SK-N-SH (cell line): Measurements from ENCODE around the gene IQSEC1. TPM values are rescaled to one million over a fixed set of nuclear protein-coding genes. Genes with fewer than 3 reads are reported as not detected.
A peak's percentile ranks its signal among the peaks of the same experiment; 100 is the strongest.

ENCODE experiments used
- CTCF ChIA-PET: fragments of 300-600, 350-600 bp; formaldehyde crosslinking; extraction: SDS; loops from one replicate; lab custom pipeline; 2021; lab: Yijun Ruan, JAX
- POLR2A ChIA-PET: fragments of 350-600 bp; sonication (Branson Sonifier 250); formaldehyde crosslinking; extraction: SDS; loops from one replicate; lab custom pipeline; 2020; ENCODE audit warnings: antibody characterized with exemption, inconsistent platforms; lab: Yijun Ruan, JAX
- DNase-seq: peaks from one replicate; pipeline ENCODE4 v3.0.0; 2012
- H2AFZ ChIP-seq: fragments of 200-600 bp; sonication (generic); 2 replicates; pipeline ENCODE4 v1.8.1; 2016; ENCODE audit warnings: antibody characterized with exemption, mild to moderate bottlenecking, low read depth
- H3F3A ChIP-seq: fragments of 200-600 bp; sonication (generic); replicated peaks from 2 replicates; pipeline ENCODE3; 2016; ENCODE audit warnings: antibody characterized with exemption, mild to moderate bottlenecking; ENCODE audit not compliant: insufficient read depth
- H3K27ac ChIP-seq, 2 experiments: fragments of 200-500 bp in 1 of 2; fragments of 200-600 bp in 1 of 2; sonication (Bioruptor generic) in 1 of 2; sonication (generic), shearing (Covaris generic) in 1 of 2; 2 replicates each; pipeline versions ENCODE4 v1.5.1 to v1.6.1; 2014 to 2016; ENCODE audit warnings: low read depth in 2 of 2, inconsistent platforms in 1 of 2, low read length in 1 of 2, mild to moderate bottlenecking in 1 of 2, mixed read lengths in 1 of 2
- H3K27me3 ChIP-seq: fragments of 200-600 bp; sonication (generic), shearing (Covaris generic); 2 replicates; pipeline ENCODE4 v1.6.1; 2016; ENCODE audit warnings: mixed run types; ENCODE audit not compliant: insufficient read depth
- H3K36me3 ChIP-seq, 2 experiments: fragments of 200-500 bp in 1 of 2; fragments of 200-600 bp in 1 of 2; sonication (Bioruptor generic) in 1 of 2; sonication (generic) in 1 of 2; replicated peaks in 1 of 2; 2 replicates each; pipeline versions ENCODE3 to v1.5.1; 2014 to 2016; ENCODE audit warnings: low read length in 1 of 2, mild to moderate bottlenecking in 1 of 2; ENCODE audit not compliant: insufficient read depth in 2 of 2, control insufficient read depth in 1 of 2
- H3K4me1 ChIP-seq, 2 experiments: fragments of 200-500 bp in 1 of 2; fragments of 200-600 bp in 1 of 2; sonication (Bioruptor generic) in 1 of 2; sonication (generic), shearing (Covaris generic) in 1 of 2; 2 replicates each; pipeline versions ENCODE4 v1.5.1 to v1.6.1; 2014 to 2016; ENCODE audit warnings: low read depth in 1 of 2, low read length in 1 of 2, mixed run types in 1 of 2; ENCODE audit not compliant: insufficient read depth in 2 of 2, control insufficient read depth in 1 of 2
- H3K4me2 ChIP-seq: fragments of 200-600 bp; sonication (generic), shearing (Covaris generic); 2 replicates; pipeline ENCODE4 v1.6.1; 2017; ENCODE audit warnings: mixed run types
- H3K4me3 ChIP-seq, 2 experiments: fragments of 200-500 bp in 1 of 2; fragments of 200-600 bp in 1 of 2; sonication (Bioruptor generic) in 1 of 2; sonication (generic), shearing (Covaris generic) in 1 of 2; 2 replicates each; pipeline versions ENCODE4 v1.5.1 to v1.8.1; 2014 to 2016; ENCODE audit warnings: low read depth in 2 of 2, inconsistent platforms in 1 of 2, low read length in 1 of 2, mild to moderate bottlenecking in 1 of 2, mixed read lengths in 1 of 2, moderate library complexity in 1 of 2
- H3K79me2 ChIP-seq: fragments of 200-600 bp; sonication (generic); 2 replicates; pipeline ENCODE4 v1.8.1; 2017; ENCODE audit warnings: mild to moderate bottlenecking; ENCODE audit not compliant: insufficient read depth
- H3K9ac ChIP-seq: fragments of 200-600 bp; sonication (generic); 2 replicates; pipeline ENCODE4 v1.6.1; 2017; ENCODE audit warnings: mixed run types
- H3K9me2 ChIP-seq: fragments of 200-600 bp; sonication (generic); 2 replicates; pipeline ENCODE4 v1.6.1; 2017; ENCODE audit warnings: mixed run types
- H3K9me3 ChIP-seq: fragments of 200-600 bp; sonication (generic); 2 replicates; pipeline ENCODE4 v1.6.1; 2017; ENCODE audit warnings: mixed run types, mild to moderate bottlenecking, moderate library complexity
- H4K20me1 ChIP-seq: fragments of 200-600 bp; sonication (generic); 2 replicates; pipeline ENCODE4 v1.6.1; 2017; ENCODE audit warnings: mild to moderate bottlenecking, mixed run types; ENCODE audit not compliant: insufficient read depth
- ELF1 ChIP-seq: IDR thresholded peaks from 2 replicates; pipeline ENCODE4 v1.4.0; 2012
- FOXM1 ChIP-seq: IDR thresholded peaks from 2 replicates; pipeline ENCODE4 v1.4.0; 2012; ENCODE audit warnings: low read depth, mild to moderate bottlenecking
- GATA2 ChIP-seq: sonication (generic); formaldehyde crosslinking; IDR thresholded peaks from 2 replicates; pipeline ENCODE4 v1.5.0; 2020; ENCODE audit warnings: mild to moderate bottlenecking, missing genetic modification reagents
- JUND ChIP-seq: IDR thresholded peaks from 2 replicates; pipeline ENCODE4 v1.4.0; 2012
- MEF2A ChIP-seq: IDR thresholded peaks from 2 replicates; pipeline ENCODE4 v1.4.0; 2012; ENCODE audit warnings: low read depth, borderline replicate concordance
- MXI1 ChIP-seq: IDR thresholded peaks from 2 replicates; pipeline ENCODE4 v1.6.1; 2012; ENCODE audit warnings: mild to moderate bottlenecking, low read depth, low read length, improper control_type of control experiment
- NFIC ChIP-seq: IDR thresholded peaks from 2 replicates; pipeline ENCODE4 v1.4.0; 2012; ENCODE audit warnings: borderline replicate concordance
- RFX5 ChIP-seq: IDR thresholded peaks from 2 replicates; pipeline ENCODE4 v1.6.1; 2012; ENCODE audit warnings: mild to moderate bottlenecking, improper control_type of control experiment, low read length
- SMC3 ChIP-seq: IDR thresholded peaks from 2 replicates; pipeline ENCODE4 v1.6.1; 2012; ENCODE audit warnings: low read depth, low read length, improper control_type of control experiment
- TAF1 ChIP-seq: IDR thresholded peaks from 2 replicates; pipeline ENCODE4 v1.6.1; 2012; ENCODE audit warnings: low read depth, mild to moderate bottlenecking, low read length, moderate library complexity, borderline replicate concordance
- TCF12 ChIP-seq: IDR thresholded peaks from 2 replicates; pipeline ENCODE4 v1.4.0; 2012
- TEAD4 ChIP-seq: IDR thresholded peaks from 2 replicates; pipeline ENCODE4 v1.4.0; 2012; ENCODE audit warnings: mild to moderate bottlenecking, borderline replicate concordance; ENCODE audit not compliant: insufficient read depth
- WGBS: methylation state at CpG from one replicate; pipeline ENCODE4 v1.1.6; 2017; ENCODE audit warnings: low lambda C conversion rate; 5-methylcytosine and 5-hydroxymethylcytosine counted together
- polyA plus RNA-seq, 3 experiments: library from polyadenylated mRNA; depleted of rRNA; stranded (reverse); fragments of >200 nt; gene quantifications; 2 replicates each; pipeline ENCODE4 v1.2.3, GENCODE V29; 2012
- TF ChIP-seq, protein P1 (sequence below): fragments of 150-350 bp; IDR thresholded peaks from 2 replicates; pipeline ENCODE4 v1.6.1; 2016; ENCODE audit warnings: mild to moderate bottlenecking, low read depth, low read length
- TF ChIP-seq, protein P2 (sequence below): IDR thresholded peaks from 2 replicates; pipeline ENCODE4 v1.4.0; 2012; ENCODE audit warnings: low read depth, borderline replicate concordance
- TF ChIP-seq, protein P3 (sequence below): IDR thresholded peaks from 2 replicates; pipeline ENCODE4 v1.4.0; 2012; ENCODE audit warnings: low read depth, borderline replicate concordance
- TF ChIP-seq, protein P4 (sequence below): fragments of 200-600 bp; sonication (generic); IDR thresholded peaks from 2 replicates; pipeline ENCODE4 v1.6.1; 2017; ENCODE audit warnings: antibody characterized with exemption, mild to moderate bottlenecking, moderate library complexity

The IQSEC1 gene
- polyA plus RNA-seq (2012; rRNA removed), result 4.4 and 6.2 TPM in 2 replicates
- 4.2 and 5.9 TPM in 2 replicates for polyA plus RNA-seq (2012; cell fraction: cytosol; rRNA removed)
- 23.8 and 26.1 TPM in 2 replicates for polyA plus RNA-seq (2012; cell fraction: nucleus; rRNA removed)

DNA sequence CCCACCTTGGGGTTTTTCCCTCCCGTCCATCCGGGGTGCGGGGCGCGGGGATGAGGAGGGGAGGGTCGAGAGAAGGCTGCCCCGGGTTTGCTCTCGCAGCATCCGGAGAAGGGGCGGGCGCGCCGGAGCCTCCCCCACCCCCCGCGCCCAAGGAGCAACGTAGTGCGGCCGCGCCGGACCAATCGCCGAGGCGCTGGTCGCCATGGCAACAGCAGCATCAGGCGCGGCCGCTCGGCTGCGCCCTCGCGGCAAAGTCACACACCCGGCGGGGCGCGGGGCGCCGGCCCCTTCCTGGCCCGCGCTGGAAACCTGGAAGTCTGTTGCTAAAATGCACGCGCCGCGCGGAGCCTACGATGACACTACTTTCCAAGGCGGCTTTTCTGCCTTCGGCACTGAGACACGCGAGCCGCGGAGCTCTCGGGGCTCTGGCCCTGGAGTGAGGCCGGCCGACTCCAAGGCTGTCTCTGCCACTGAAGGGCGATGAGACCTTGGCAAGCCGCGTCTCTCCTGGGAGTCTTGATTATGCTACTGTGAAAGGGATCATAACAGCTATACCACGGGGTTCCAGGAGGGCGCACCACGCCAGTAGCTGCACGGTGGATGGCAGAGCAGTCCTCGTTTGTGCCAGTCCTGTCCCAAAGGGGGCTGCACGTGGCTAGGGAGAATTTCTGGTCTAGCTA is at the start of gene IQSEC1:
Gene IQSEC1, minus strand, starts transcription at position 104 of the 680 bp plus-strand sequence. CDS start 415 bp downstream, outside the sequence.
- WGBS, result 17% methylated on average over 3 of the region's 63 CpGs
- H2AFZ ChIP-seq, result no peak within 1 kb of the TSS
- peak; percentile 85; the same call in 1 of the 2 replicates for TF ChIP-seq MXI1
- TF ChIP-seq, protein P1, sequence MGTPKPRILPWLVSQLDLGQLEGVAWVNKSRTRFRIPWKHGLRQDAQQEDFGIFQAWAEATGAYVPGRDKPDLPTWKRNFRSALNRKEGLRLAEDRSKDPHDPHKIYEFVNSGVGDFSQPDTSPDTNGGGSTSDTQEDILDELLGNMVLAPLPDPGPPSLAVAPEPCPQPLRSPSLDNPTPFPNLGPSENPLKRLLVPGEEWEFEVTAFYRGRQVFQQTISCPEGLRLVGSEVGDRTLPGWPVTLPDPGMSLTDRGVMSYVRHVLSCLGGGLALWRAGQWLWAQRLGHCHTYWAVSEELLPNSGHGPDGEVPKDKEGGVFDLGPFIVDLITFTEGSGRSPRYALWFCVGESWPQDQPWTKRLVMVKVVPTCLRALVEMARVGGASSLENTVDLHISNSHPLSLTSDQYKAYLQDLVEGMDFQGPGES, result no peak
- peak; percentile 87 for TF ChIP-seq RFX5
- no peak for TF ChIP-seq NFIC
- no peak for TF ChIP-seq TAF1
- TF ChIP-seq MEF2A, result no peak
- TF ChIP-seq FOXM1, result no peak
- no peak for TF ChIP-seq TEAD4
- TF ChIP-seq, protein P2, sequence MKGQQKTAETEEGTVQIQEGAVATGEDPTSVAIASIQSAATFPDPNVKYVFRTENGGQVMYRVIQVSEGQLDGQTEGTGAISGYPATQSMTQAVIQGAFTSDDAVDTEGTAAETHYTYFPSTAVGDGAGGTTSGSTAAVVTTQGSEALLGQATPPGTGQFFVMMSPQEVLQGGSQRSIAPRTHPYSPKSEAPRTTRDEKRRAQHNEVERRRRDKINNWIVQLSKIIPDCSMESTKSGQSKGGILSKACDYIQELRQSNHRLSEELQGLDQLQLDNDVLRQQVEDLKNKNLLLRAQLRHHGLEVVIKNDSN, result no peak
- ChIA-PET POLR2A (interaction anchor here (1.1 kb wide), 1 partner anchor 31 kb away, joined by 3 read pairs; no protein-coding TSS in a partner anchor), CTCF (interaction anchor here (1.1 to 1.9 kb wide), 3 partner anchors 19 to 52 kb away, joined by 3 to 7 read pairs (median 4); no protein-coding TSS in a partner anchor)
- H4K20me1 ChIP-seq, result no peaks in the 10 kb centered on the region
- H3K79me2 ChIP-seq, result no peaks in the 10 kb centered on the region
- no peaks in the 10 kb centered on the region for H3K9me2 ChIP-seq
- H3K4me1 ChIP-seq, result peaks cover 0 to 43% of the 10 kb centered on the region in 2 experiments; a peak in 2 of 4 replicates
- no peaks in the 10 kb centered on the region for H3K36me3 ChIP-seq
- H3K27me3 ChIP-seq, result peaks cover 31% of the 10 kb centered on the region
- H3K4me2 ChIP-seq, result peak within 1 kb of the TSS; percentile 63
- peak within 1 kb of the TSS in 1 of 2 experiments; percentile 63; a peak in 2 of 4 replicates for H3K27ac ChIP-seq
- H3K9me3 ChIP-seq, result no peaks in the 10 kb centered on the region
- no peak within 1 kb of the TSS for H3K9ac ChIP-seq
- H3K4me3 ChIP-seq, result peak within 1 kb of the TSS; percentile 44 to 45; a peak in 3 of 4 replicates
- DNase-seq, result peak; percentile 94
- H3F3A ChIP-seq, result no peaks in the 10 kb centered on the region

DNA sequence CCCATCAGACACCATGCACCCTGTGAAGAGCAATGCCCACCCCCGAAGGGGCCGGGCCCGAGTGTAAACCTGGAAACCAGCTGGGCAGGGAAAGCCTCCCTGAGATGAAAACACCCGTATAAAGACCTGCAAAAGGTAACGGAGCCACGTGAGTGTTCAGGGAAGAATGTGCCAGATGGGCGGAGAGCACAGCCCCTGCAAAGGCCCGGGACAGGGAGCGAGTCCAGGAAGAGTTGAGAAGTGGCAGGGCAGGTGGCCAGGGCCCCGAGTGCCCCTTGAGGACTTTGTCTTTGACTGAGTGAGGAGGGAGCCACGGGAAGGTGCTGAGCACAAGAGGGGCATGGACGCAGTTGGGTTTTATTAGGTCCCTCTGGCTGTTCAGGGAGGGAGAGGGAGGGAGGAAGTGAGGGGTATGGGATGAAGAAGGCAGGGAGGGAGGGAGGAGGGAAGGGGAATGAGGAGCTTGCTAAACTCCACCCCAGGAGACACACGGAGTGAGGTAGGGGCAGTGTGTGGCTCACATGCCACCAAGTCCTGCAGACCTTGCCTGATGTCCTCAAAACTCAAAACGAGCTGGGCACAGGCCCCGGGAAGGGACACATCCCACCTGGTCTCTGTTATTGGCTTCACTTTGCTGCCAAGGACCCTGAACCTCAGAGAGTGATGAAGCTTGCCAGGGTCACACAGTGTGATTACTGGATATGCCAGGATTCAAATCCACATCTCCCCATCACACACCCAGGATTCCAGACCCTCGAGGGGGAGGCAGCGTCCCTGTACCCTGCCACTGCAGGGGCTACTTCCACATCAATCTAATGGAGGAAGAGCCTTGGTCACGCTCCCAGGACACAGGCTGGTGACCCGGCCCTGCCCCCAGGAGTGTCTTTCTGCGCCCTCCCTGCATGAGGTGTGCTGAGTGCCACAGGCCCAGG is 49.1 kb upstream of the IQSEC1 start:
- 42% methylated on average over 16 of the region's 20 CpGs for WGBS
- POLR2A ChIA-PET, result no interaction called here
- no peaks in the 10 kb centered on the region for H4K20me1 ChIP-seq

More for the DNA sequence above, 49.1 kb upstream of the IQSEC1 start:
- Histone ChIP-seq H3K9me3 (no peaks in the 10 kb centered on the region), H3K9ac (no peak overlapping the region), H3K79me2 (no peaks in the 10 kb centered on the region), H2AFZ (no peak overlapping the region), H3K27me3 (no peaks in the 10 kb centered on the region; the same call in 1 of the 2 replicates), H3K4me3 (no peak overlapping the region), H3K27ac (no peak overlapping the region), H3K9me2 (no peaks in the 10 kb centered on the region), H3K4me2 (no peak overlapping the region), H3K36me3 (no peaks in the 10 kb centered on the region), H3K4me1 (no peaks in the 10 kb centered on the region; a peak in 1 of 4 replicates), H3F3A (no peaks in the 10 kb centered on the region)
- CTCF ChIA-PET, result no interaction called here
- TF ChIP-seq ELF1 (no peak), GATA2 (CRISPR knock-in tag) (no peak), TCF12 (no peak), RFX5 (no peak), SMC3 (no peak), TAF1 (no peak), MXI1 (no peak), JUND (no peak)
- TF ChIP-seq, protein P3, sequence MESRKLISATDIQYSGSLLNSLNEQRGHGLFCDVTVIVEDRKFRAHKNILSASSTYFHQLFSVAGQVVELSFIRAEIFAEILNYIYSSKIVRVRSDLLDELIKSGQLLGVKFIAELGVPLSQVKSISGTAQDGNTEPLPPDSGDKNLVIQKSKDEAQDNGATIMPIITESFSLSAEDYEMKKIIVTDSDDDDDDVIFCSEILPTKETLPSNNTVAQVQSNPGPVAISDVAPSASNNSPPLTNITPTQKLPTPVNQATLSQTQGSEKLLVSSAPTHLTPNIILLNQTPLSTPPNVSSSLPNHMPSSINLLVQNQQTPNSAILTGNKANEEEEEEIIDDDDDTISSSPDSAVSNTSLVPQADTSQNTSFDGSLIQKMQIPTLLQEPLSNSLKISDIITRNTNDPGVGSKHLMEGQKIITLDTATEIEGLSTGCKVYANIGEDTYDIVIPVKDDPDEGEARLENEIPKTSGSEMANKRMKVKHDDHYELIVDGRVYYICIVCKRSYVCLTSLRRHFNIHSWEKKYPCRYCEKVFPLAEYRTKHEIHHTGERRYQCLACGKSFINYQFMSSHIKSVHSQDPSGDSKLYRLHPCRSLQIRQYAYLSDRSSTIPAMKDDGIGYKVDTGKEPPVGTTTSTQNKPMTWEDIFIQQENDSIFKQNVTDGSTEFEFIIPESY, result no peak
- TF ChIP-seq, protein P4, sequence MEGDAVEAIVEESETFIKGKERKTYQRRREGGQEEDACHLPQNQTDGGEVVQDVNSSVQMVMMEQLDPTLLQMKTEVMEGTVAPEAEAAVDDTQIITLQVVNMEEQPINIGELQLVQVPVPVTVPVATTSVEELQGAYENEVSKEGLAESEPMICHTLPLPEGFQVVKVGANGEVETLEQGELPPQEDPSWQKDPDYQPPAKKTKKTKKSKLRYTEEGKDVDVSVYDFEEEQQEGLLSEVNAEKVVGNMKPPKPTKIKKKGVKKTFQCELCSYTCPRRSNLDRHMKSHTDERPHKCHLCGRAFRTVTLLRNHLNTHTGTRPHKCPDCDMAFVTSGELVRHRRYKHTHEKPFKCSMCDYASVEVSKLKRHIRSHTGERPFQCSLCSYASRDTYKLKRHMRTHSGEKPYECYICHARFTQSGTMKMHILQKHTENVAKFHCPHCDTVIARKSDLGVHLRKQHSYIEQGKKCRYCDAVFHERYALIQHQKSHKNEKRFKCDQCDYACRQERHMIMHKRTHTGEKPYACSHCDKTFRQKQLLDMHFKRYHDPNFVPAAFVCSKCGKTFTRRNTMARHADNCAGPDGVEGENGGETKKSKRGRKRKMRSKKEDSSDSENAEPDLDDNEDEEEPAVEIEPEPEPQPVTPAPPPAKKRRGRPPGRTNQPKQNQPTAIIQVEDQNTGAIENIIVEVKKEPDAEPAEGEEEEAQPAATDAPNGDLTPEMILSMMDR, result no peak
- no peak for DNase-seq
